Activated naive CD4-positive, alpha-beta T cell treated with Interleukin-2 at 50 U/mL for 16 hours (primary cell): Measurements from ENCODE around the gene PEX7.
"Not testable (repeated sequence)": the region's sequence is repeated elsewhere in the genome, so short reads cannot be mapped to it uniquely, and the experiment has no call there.

Experiments used
- DNase-seq: peaks from one replicate; pipeline ENCODE4 v3.0.0-alpha.2; 2020

PEX7 gene

DNA sequence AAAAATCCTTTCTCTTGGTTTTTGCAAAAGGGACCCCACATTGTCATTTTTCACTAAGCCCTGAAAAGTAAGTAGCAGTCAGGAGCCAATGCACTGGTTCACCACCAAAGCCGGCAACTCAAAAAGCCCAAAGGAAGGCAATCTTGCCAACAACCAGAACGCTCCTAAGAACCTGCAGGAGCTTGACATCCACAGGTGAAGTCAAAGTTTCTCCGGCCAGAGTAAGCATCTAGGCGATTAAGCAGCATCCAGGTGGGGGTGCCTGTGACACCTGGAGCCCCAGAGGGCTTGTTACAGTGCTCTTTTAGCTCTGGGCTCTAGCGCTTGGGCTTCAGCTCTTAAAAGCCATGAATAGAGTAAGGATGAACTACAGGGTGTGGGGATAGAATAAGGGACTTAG, 135.8 kb downstream of the PEX7 start:
- no peak for DNase-seq

DNA sequence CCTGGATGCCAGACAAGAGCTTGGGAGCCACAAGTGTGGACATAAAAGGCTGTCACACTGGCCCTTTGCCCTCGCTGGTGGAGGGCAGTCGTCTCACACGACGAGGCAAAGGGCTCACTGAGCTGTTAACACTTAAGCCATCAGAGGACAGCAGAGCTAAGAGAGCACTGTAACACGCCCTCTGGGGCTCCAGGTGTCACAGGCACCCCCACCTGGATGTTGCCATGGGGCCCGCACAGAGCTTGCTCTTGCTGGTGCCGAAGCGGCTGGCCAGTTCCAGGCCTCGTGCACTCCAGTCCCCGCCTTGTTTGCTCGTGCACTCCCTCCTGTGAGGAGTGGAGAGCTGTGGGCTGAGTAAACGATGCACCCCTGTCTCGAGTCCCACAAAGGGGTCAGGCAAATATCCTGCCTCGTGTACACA, 137.1 kb downstream of the PEX7 start:
- DNase-seq: no peak

DNA sequence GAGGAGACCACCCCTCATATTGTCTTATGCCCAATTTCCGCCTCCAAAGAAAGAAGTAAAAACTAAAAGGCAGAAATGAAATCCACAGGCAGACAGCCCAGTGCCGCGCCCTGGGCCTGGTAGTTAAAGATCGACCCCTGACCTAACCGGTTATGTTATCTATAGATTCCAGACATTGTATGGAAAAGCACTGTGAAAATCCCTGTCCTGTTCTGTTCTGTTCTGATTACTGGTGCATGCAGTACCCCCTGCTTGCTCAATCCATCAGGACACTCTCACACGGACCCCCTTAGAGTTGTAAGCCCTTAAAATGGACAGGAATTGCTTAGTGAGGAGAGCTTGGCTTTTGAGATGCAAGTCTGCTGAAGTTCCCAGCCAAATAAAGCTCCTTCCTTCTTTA, 137.5 kb downstream of the PEX7 start:
- not testable (repeated sequence) for DNase-seq

DNA sequence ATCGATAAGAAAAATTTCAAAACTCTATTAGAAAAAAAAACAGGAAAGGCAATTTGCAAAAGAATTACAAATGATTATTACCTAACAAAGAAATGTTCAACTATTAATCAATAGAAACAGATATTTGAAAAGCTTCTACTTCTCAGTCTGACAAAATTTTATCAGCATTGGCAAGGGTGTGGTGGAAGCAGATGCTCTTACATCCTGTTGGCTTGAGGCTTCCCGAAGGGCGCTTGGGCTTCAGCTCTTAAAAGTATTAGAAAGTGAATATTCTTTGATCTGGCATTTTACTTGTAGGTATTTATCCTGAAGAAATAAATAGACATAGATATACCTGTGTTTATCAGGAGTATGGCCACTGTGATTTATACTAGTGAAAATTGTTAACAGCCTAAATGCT, 138.4 kb downstream of the PEX7 start:
- no peak for DNase-seq

DNA sequence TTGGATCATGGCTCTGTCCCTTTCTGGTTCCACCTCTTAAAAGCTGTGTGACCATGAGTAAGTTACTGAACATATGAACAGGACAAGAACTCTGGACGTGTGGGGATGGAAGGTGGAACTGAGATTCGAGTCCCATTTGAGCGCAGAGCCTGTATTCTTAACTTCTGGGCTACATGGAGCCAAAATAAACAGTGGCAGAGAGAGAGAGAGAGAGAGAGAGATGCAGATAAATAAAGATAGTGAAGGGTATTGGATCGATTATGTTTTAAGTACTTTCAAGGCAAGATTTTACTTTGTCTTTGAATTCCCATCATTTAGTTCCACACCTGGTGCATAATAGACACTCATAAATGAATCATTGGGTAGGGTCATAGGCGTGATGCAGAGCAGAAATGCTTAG, 139.5 kb downstream of the PEX7 start:
- DNase-seq: no peak

DNA sequence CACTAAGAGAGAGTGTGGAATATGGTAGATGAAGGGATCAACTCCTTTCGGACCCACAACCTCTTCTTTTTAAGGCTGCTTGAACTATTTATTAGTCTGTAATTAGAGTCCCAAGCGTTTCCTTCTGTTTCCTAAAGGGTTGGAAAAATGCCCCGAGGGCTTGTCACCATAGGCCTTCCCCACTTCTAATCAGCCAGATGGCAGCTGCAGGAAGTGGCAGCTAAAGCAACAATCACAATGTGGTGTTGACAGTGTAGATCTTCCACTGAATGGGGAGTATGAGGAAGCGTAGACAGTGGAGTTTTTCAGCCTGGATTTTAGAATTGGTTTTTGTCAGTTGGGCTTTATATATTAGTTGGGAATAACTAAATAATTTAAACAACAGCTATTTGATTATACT, 140.3 kb downstream of the PEX7 start:
- no peak for DNase-seq

DNA sequence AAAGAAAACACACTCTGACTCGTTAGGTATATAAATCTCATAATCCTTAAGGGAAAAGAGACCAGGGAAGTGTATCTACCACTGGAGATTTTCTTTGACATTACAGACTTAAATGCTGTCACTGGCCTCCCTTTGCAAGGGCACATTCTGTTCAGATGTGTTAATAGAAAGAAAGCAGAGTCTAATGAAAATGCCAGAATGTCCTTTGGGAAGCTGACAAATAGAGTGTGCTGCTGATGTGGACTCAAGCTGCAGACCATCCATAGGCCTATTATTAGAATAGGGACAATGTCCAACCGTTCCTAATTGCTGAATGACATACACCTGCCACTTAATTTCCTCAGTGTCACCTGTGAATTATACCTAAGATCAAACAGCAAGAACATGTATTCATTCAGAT, 140.9 kb downstream of the PEX7 start:
- no peak for DNase-seq
